ENCODE results near the gene MADD. TPM values are rescaled to one million over a fixed set of nuclear protein-coding genes. Genes with fewer than 3 reads are reported as not detected.

Gene MADD
- total and polyA plus RNA-seq, 2 experiments from 2014 or later: 9.9 to 17.4 TPM

GRCh38 chr11:47366020-47366490 is 96.1 kb downstream of the MADD start:
- Histone ChIP-seq H3K9me2 (ENCODE audit: insufficient read depth) (no peaks in the 10 kb centered on the region), H3F3A (ENCODE audit: insufficient read depth) (peaks cover 5% of the 10 kb centered on the region; the same call in 1 of the 2 replicates), H3K4me1 (ENCODE audit: insufficient read depth) (no peaks in the 10 kb centered on the region; the same call in 1 of the 2 replicates), H3K4me3 (no peak overlapping the region), H3K9me3 (ENCODE audit: low read depth) (no peaks in the 10 kb centered on the region), H3K9ac (no peak overlapping the region), H3K27me3 (replicated peaks; ENCODE audit: insufficient read depth) (0 out of 2 replicates have a peak, but pooled peaks cover 4% of the 10 kb centered on the region), H2AFZ (no peak overlapping the region), H3K4me2 (ENCODE audit: unreplicated experiment) (no peak overlapping the region), H4K20me1 (ENCODE audit: insufficient read depth) (no peaks in the 10 kb centered on the region), H3K79me2 (ENCODE audit: insufficient read depth) (no peaks in the 10 kb centered on the region), H3K36me3 (ENCODE audit: low read depth) (no peaks in the 10 kb centered on the region), H3K27ac (no peak overlapping the region)
- no peak for DNase-seq
- WGBS, 2 experiments (ENCODE audit: low coverage in 1 of 2, low lambda C conversion rate in 2 of 2, missing lambda C conversion rate in 2 of 2): 44% methylated on average over 1 of the region's 1 CpG
- TF ChIP-seq EZH2phosphoT487 (IDR thresholded peaks at IDR 0.05; ENCODE audit: insufficient read depth, low read depth) (no peak), EZH2 (IDR thresholded peaks at IDR 0.05; ENCODE audit: insufficient read depth, poor library complexity, severe bottlenecking) (no peak)
- in situ Hi-C loops (cut with MboI): no loop called here

DNA sequence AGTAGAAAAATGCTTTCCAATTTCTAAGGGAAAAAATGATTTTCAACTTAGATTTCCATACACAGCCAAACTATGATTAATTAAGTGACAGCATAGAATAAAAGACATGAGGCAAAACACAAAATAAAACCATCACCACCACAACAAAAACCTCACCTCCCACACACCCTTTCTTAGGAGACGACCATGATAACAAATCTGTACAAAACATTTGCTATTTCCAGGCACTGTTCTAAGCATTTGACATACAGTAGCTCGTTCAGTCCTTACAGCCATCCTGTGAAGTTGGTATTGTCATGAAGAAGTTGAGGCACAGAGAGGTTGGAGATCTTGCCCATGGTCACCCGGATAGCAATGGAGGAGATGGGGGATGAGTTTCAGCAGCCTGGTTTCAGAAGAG is 99.7 kb downstream of the MADD start:
- Histone ChIP-seq H3K9me2 (ENCODE audit: insufficient read depth) (no peaks in the 10 kb centered on the region), H3K4me1 (ENCODE audit: insufficient read depth) (peaks cover 3% of the 10 kb centered on the region; the same call in 1 of the 2 replicates), H3K79me2 (ENCODE audit: insufficient read depth) (no peaks in the 10 kb centered on the region), H3K4me3 (no peak overlapping the region), H4K20me1 (ENCODE audit: insufficient read depth) (no peaks in the 10 kb centered on the region), H3F3A (ENCODE audit: insufficient read depth) (peaks cover 5% of the 10 kb centered on the region; the same call in 1 of the 2 replicates), H3K27me3 (replicated peaks; ENCODE audit: insufficient read depth) (0 out of 2 replicates have a peak, but pooled peaks cover 4% of the 10 kb centered on the region), H3K9ac (no peak overlapping the region), H3K36me3 (ENCODE audit: low read depth) (no peaks in the 10 kb centered on the region), H3K27ac (no peak overlapping the region), H3K9me3 (ENCODE audit: low read depth) (no peaks in the 10 kb centered on the region), H3K4me2 (ENCODE audit: unreplicated experiment) (no peak overlapping the region), H2AFZ (0 out of 2 replicates have a peak overlapping the region, but pooled peaks have one; percentile 30)
- WGBS, 2 experiments (ENCODE audit: low coverage in 1 of 2, low lambda C conversion rate in 2 of 2, missing lambda C conversion rate in 2 of 2): 17 to 19% methylated on average over 3 of the region's 3 CpGs
- in situ Hi-C loops (cut with MboI): loop anchor here (10.0 kb wide), 1 partner anchor 75 kb away; the partner anchor contains the start of gene RAPSN
- TF ChIP-seq EZH2phosphoT487 (IDR thresholded peaks at IDR 0.05; ENCODE audit: insufficient read depth, low read depth): no peak
- TF ChIP-seq EZH2 (IDR thresholded peaks at IDR 0.05; ENCODE audit: insufficient read depth, poor library complexity, severe bottlenecking): no peak
- no peak for DNase-seq

DNA sequence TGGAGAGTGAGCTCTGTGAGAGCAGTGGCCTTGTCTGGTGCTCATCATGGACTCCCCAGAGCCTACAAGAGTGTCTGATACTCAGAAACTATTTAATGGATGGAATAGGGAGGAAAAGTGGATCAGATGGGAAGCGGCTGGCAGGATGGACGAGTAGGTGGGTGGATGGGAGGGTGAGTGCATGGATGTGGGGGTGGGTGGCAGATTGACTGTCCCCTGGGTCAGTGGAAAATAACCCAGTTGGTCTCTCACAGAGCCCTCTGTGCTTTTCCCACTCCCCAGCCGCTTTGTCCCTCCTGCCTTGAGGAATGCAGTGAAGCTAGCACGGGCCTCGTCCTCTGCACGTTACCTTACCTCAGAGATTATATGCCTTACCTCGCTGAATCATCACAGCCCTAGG is 102.5 kb downstream of the MADD start:
- in situ Hi-C loops (cut with MboI): loop anchor here (10.0 kb wide), 1 partner anchor 72 kb away; the partner anchor contains the start of gene RAPSN
- DNase-seq: no peak
- Histone ChIP-seq H3K9me3 (ENCODE audit: low read depth) (no peaks in the 10 kb centered on the region), H2AFZ (no peak overlapping the region), H4K20me1 (ENCODE audit: insufficient read depth) (no peaks in the 10 kb centered on the region), H3K27me3 (replicated peaks; ENCODE audit: insufficient read depth) (no peaks in the 10 kb centered on the region), H3K9me2 (ENCODE audit: insufficient read depth) (no peaks in the 10 kb centered on the region), H3K79me2 (ENCODE audit: insufficient read depth) (no peaks in the 10 kb centered on the region), H3F3A (ENCODE audit: insufficient read depth) (peaks cover 5% of the 10 kb centered on the region; the same call in 1 of the 2 replicates), H3K4me1 (ENCODE audit: insufficient read depth) (peaks cover 3% of the 10 kb centered on the region; the same call in 1 of the 2 replicates), H3K9ac (no peak overlapping the region), H3K27ac (no peak overlapping the region), H3K4me3 (no peak overlapping the region), H3K4me2 (ENCODE audit: unreplicated experiment) (no peak overlapping the region), H3K36me3 (ENCODE audit: low read depth) (no peaks in the 10 kb centered on the region)
- 77 to 78% methylated on average over 7 of the region's 7 CpGs for WGBS, 2 experiments (ENCODE audit: low coverage in 1 of 2, low lambda C conversion rate in 2 of 2, missing lambda C conversion rate in 2 of 2)
- no peak for TF ChIP-seq EZH2 (IDR thresholded peaks at IDR 0.05; ENCODE audit: insufficient read depth, poor library complexity, severe bottlenecking)
- no peak for TF ChIP-seq EZH2phosphoT487 (IDR thresholded peaks at IDR 0.05; ENCODE audit: insufficient read depth, low read depth)

DNA sequence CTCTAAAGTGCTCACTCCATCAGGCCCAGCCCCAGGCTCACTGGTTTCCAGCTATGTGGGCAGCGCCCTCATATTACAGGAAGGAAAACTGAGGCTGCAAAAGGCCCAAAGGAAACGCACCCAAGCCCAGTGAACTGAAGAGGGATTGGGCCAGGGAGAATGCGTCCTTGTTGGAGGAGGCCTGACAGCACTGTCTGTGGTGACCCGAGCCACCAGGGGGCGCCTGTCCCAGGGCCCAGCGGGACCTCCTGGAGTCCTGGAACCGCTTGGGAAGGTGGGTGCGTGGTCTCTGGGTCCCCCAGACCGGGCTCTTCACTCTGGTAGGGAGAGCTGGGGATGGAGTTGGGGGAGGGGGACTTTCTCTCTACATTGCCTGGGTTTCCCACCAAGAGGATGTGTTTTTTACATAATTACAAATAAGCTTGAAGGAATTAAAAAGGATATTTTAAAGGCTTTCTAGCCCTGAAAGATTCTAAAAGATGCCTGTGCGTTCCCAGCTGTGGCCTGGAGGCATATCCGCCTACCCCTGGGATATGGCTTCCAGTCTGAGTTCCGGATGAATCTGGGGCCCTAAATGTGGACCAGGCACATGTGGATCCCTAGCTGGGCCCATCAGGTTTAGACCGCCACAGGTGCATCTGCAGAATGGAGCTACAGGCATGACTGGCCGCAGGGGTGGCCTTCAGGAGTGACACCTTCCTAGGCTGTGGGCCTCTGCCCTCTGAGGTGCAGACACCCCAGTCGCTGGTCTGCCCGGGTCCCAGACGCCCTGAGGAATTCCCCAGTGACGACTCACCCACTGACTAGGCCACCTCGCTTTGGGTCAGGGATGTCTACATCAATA is 104.2 kb downstream of the MADD start:
- no peak overlapping the region for H3K9ac ChIP-seq
- no peak for TF ChIP-seq EZH2phosphoT487 (IDR thresholded peaks at IDR 0.05; ENCODE audit: insufficient read depth, low read depth)
- TF ChIP-seq EZH2 (IDR thresholded peaks at IDR 0.05; ENCODE audit: insufficient read depth, poor library complexity, severe bottlenecking): no peak
- H4K20me1 ChIP-seq (ENCODE audit: insufficient read depth): no peaks in the 10 kb centered on the region
- H3K9me2 ChIP-seq (ENCODE audit: insufficient read depth): no peaks in the 10 kb centered on the region
- H3K4me2 ChIP-seq (ENCODE audit: unreplicated experiment): no peak overlapping the region
- H3K79me2 ChIP-seq (ENCODE audit: insufficient read depth): no peaks in the 10 kb centered on the region
- peaks cover 5% of the 10 kb centered on the region; the same call in 1 of the 2 replicates for H3F3A ChIP-seq (ENCODE audit: insufficient read depth)
- H3K27ac ChIP-seq: no peak overlapping the region
- no peaks in the 10 kb centered on the region for H3K27me3 ChIP-seq (replicated peaks; ENCODE audit: insufficient read depth)
- H3K9me3 ChIP-seq (ENCODE audit: low read depth): no peaks in the 10 kb centered on the region
- H3K4me3 ChIP-seq: no peak overlapping the region
- 0 out of 2 replicates have a peak overlapping the region, but pooled peaks have one; percentile 39 for H2AFZ ChIP-seq
- H3K4me1 ChIP-seq (ENCODE audit: insufficient read depth): peaks cover 3% of the 10 kb centered on the region; the same call in 1 of the 2 replicates
- in situ Hi-C loops (cut with MboI): loop anchor here (10.0 kb wide), 1 partner anchor 71 kb away; the partner anchor contains the start of gene RAPSN
- no peaks in the 10 kb centered on the region for H3K36me3 ChIP-seq (ENCODE audit: low read depth)
- DNase-seq: peak; percentile 81
- 34 to 35% methylated on average over 18 to 19 of the region's 19 CpGs for WGBS, 2 experiments (ENCODE audit: low coverage in 1 of 2, low lambda C conversion rate in 2 of 2, missing lambda C conversion rate in 2 of 2)
